ENCODE data around the gene SEPTIN10. TPM values are rescaled to one million over a fixed set of nuclear protein-coding genes. Genes with fewer than 3 reads are reported as not detected.
"Not testable (repeated sequence)": the region's sequence is repeated elsewhere in the genome, so short reads cannot be mapped to it uniquely, and the experiment has no call there.

Gene SEPTIN10
- total RNA-seq, 1 experiment from 2014 or later, result 92.5 TPM

- Histone ChIP-seq H3K27ac (ENCODE audit: insufficient read length, low read depth, low read length) (no peak overlapping the region), H3K9me3 (ENCODE audit: control insufficient read depth, low read depth, low read length) (no peaks in the 10 kb centered on the region), H3K4ac (ENCODE audit: low read depth, low read length) (no peak overlapping the region), H4K5ac (ENCODE audit: insufficient read length, low read depth, low read length) (no peak overlapping the region), H4K20me1 (ENCODE audit: control insufficient read depth, insufficient read depth, insufficient read length) (no peaks in the 10 kb centered on the region), H3K4me1 (ENCODE audit: insufficient read depth, low read length) (no peaks in the 10 kb centered on the region), H3K23ac (ENCODE audit: insufficient read length, low read depth, low read length) (no peak overlapping the region), H3T11ph (ENCODE audit: low read length) (no peak overlapping the region), H2BK15ac (ENCODE audit: low read depth, low read length) (no peak overlapping the region), H2BK120ac (ENCODE audit: low read depth, low read length, poor library complexity, severe bottlenecking) (no peak overlapping the region), H3K4me2 (ENCODE audit: insufficient read depth, insufficient read length, low read length) (no peak overlapping the region), H3K14ac (ENCODE audit: insufficient read depth, low read length) (no peak overlapping the region), H3K9ac (ENCODE audit: extremely low read depth, insufficient read length, low read length) (no peak overlapping the region), H4K91ac (ENCODE audit: insufficient read length, low read depth, low read length) (no peak overlapping the region), H3K79me1 (ENCODE audit: insufficient read depth, low read depth, low read length, poor library complexity, severe bottlenecking) (no peaks in the 10 kb centered on the region), H3K79me2 (ENCODE audit: insufficient read depth, low read length) (no peaks in the 10 kb centered on the region), H3K56ac (ENCODE audit: insufficient read length, low read depth, low read length) (no peak overlapping the region), H2BK5ac (ENCODE audit: insufficient read length, low read length) (no peak overlapping the region), H2BK20ac (ENCODE audit: low read depth, low read length, poor library complexity, severe bottlenecking) (no peak overlapping the region), H4K8ac (replicated peaks; ENCODE audit: insufficient read length, low read depth, low read length) (no peak overlapping the region), H3K18ac (ENCODE audit: insufficient read length, low read depth, low read length) (peak overlapping the region; percentile 16), H3K23me2 (ENCODE audit: insufficient read length, low read depth, low read length, poor library complexity, severe bottlenecking) (no peaks in the 10 kb centered on the region), H2AFZ (ENCODE audit: low read length) (no peak overlapping the region), H2AK5ac (ENCODE audit: insufficient read length, low read length) (no peak overlapping the region), H3K27me3 (ENCODE audit: insufficient read depth, low read length) (no peaks in the 10 kb centered on the region), H2BK12ac (ENCODE audit: insufficient read length, low read depth, low read length) (no peak overlapping the region)
- peaks cover 9 to 14% (median 12%) of the 10 kb centered on the region in 3 experiments for H3K36me3 Mint-ChIP-seq (ENCODE audit: insufficient read depth in 1 of 3, low read depth in 3 of 3)
- peaks cover 10% of the 10 kb centered on the region for H3K27me3 Mint-ChIP-seq (ENCODE audit: low read depth)
- TF ChIP-seq CTCF (conservative IDR thresholded peaks at IDR 0.05), result no peak
- H3K4me3 Mint-ChIP-seq, result no peak overlapping the region
- no CpG with 5 or more reads among the region's 10 CpGs for WGBS (ENCODE audit: extremely low coverage, insufficient read length, low lambda C conversion rate)
- H3K9me3 Mint-ChIP-seq, result peaks cover 17% of the 10 kb centered on the region in 2 experiments
- H3K27ac Mint-ChIP-seq, result peak overlapping the region in 1 of 3 experiments; percentile 65; a peak in 1 of 7 replicates
- DNase-seq, result no peak
- peaks cover 2 to 7% of the 10 kb centered on the region in 2 experiments; a peak in 3 of 4 replicates for H3K4me1 Mint-ChIP-seq
Measured at GRCh38 chr2:109537565-109538222, 76.1 kb downstream of the SEPTIN10 start.

GRCh38 chr2:109536556-109536955, 77.2 kb downstream of the SEPTIN10 start:
- H3K4me1 Mint-ChIP-seq; H3K18ac ChIP-seq (ENCODE audit: insufficient read length, low read depth, low read length): not testable (repeated sequence)
- peaks cover 9 to 14% (median 12%) of the 10 kb centered on the region in 3 experiments for H3K36me3 Mint-ChIP-seq (ENCODE audit: insufficient read depth in 1 of 3, low read depth in 3 of 3)

More at GRCh38 chr2:109536556-109536955, 77.2 kb downstream of the SEPTIN10 start:
- not testable (repeated sequence) for H3K79me1 ChIP-seq (ENCODE audit: insufficient read depth, low read depth, low read length, poor library complexity, severe bottlenecking); H3K14ac ChIP-seq (ENCODE audit: insufficient read depth, low read length); H4K91ac ChIP-seq (ENCODE audit: insufficient read length, low read depth, low read length); H4K5ac ChIP-seq (ENCODE audit: insufficient read length, low read depth, low read length); H3K79me2 ChIP-seq (ENCODE audit: insufficient read depth, low read length); H3K27ac Mint-ChIP-seq; H3K4me2 ChIP-seq (ENCODE audit: insufficient read depth, insufficient read length, low read length); H2BK12ac ChIP-seq (ENCODE audit: insufficient read length, low read depth, low read length); H3T11ph ChIP-seq (ENCODE audit: low read length); H3K9ac ChIP-seq (ENCODE audit: extremely low read depth, insufficient read length, low read length); H2AFZ ChIP-seq (ENCODE audit: low read length); H2BK15ac ChIP-seq (ENCODE audit: low read depth, low read length); H3K4me3 Mint-ChIP-seq; H3K4me1 ChIP-seq (ENCODE audit: insufficient read depth, low read length); H2AK5ac ChIP-seq (ENCODE audit: insufficient read length, low read length); H3K27ac ChIP-seq (ENCODE audit: insufficient read length, low read depth, low read length); H2BK20ac ChIP-seq (ENCODE audit: low read depth, low read length, poor library complexity, severe bottlenecking); H3K56ac ChIP-seq (ENCODE audit: insufficient read length, low read depth, low read length); H2BK120ac ChIP-seq (ENCODE audit: low read depth, low read length, poor library complexity, severe bottlenecking); H4K20me1 ChIP-seq (ENCODE audit: control insufficient read depth, insufficient read depth, insufficient read length); H3K23me2 ChIP-seq (ENCODE audit: insufficient read length, low read depth, low read length, poor library complexity, severe bottlenecking); DNase-seq; H3K27me3 Mint-ChIP-seq (ENCODE audit: low read depth); H3K4ac ChIP-seq (ENCODE audit: low read depth, low read length); H2BK5ac ChIP-seq (ENCODE audit: insufficient read length, low read length); H3K9me3 ChIP-seq (ENCODE audit: control insufficient read depth, low read depth, low read length); H3K27me3 ChIP-seq (ENCODE audit: insufficient read depth, low read length); H4K8ac ChIP-seq (replicated peaks; ENCODE audit: insufficient read length, low read depth, low read length); H3K23ac ChIP-seq (ENCODE audit: insufficient read length, low read depth, low read length)
- peaks cover 17% of the 10 kb centered on the region in 2 experiments for H3K9me3 Mint-ChIP-seq
- no CpG with 5 or more reads among the region's 3 CpGs for WGBS (ENCODE audit: extremely low coverage, insufficient read length, low lambda C conversion rate)
